SU-DHL-6 (cell line): Measurements from ENCODE around the gene CLEC3A.

Source experiments
- H2AFZ ChIP-seq: fragments of 200-600 bp; sonication (generic); 2 replicates; pipeline ENCODE4 v1.6.1; 2014; ENCODE audit warnings: low read depth, mild to moderate bottlenecking, moderate library complexity, mixed read lengths, antibody characterized with exemption, low read length; ENCODE audit not compliant: severe bottlenecking
- H3F3A ChIP-seq: fragments of 200-600 bp; shearing (Covaris generic); 2 replicates; pipeline ENCODE4 v1.6.0; 2016; ENCODE audit warnings: antibody characterized with exemption, mild to moderate bottlenecking; ENCODE audit not compliant: insufficient read depth
- H3K27ac ChIP-seq: fragments of 200-600 bp; sonication (generic); 2 replicates; pipeline ENCODE4 v1.5.1; 2016; ENCODE audit warnings: low read depth, mild to moderate bottlenecking, low read length, moderate library complexity, mixed read lengths
- H3K27me3 ChIP-seq: fragments of 200-600 bp; sonication (generic), shearing (Covaris generic); 2 replicates; pipeline ENCODE4 v1.6.0; 2014; ENCODE audit warnings: mild to moderate bottlenecking, low read length
- H3K36me3 ChIP-seq: fragments of 200-600 bp; sonication (generic); 2 replicates; pipeline ENCODE4 v1.6.1; 2014; ENCODE audit warnings: mild to moderate bottlenecking, low read length, mixed read lengths
- H3K4me2 ChIP-seq: fragments of 300-600, 200-600 bp; shearing (Covaris generic), sonication (generic); 2 replicates; pipeline ENCODE4 v1.6.0; 2014; ENCODE audit warnings: low read length, low read depth, mild to moderate bottlenecking; ENCODE audit not compliant: poor library complexity, severe bottlenecking
- H3K4me3 ChIP-seq: fragments of 200-600 bp; sonication (generic); 2 replicates; pipeline ENCODE4 v1.5.1; 2014; ENCODE audit warnings: antibody characterized with exemption, low read length, mild to moderate bottlenecking, mixed read lengths; ENCODE audit not compliant: insufficient read depth, poor library complexity, severe bottlenecking
- H3K79me2 ChIP-seq: fragments of 200-600 bp; sonication (generic); 2 replicates; pipeline ENCODE4 v1.6.1; 2014; ENCODE audit warnings: mild to moderate bottlenecking, low read length, moderate library complexity; ENCODE audit not compliant: insufficient read depth
- H3K9ac ChIP-seq: fragments of 200-600 bp; sonication (generic); 2 replicates; pipeline ENCODE4 v1.7.0; 2014; ENCODE audit warnings: mild to moderate bottlenecking, low read length
- H3K9me2 ChIP-seq: fragments of 200-600 bp; sonication (generic); replicated peaks from 2 replicates; pipeline ENCODE4 v1.6.1; 2014; ENCODE audit warnings: low read length; ENCODE audit not compliant: insufficient read depth
- H3K9me3 ChIP-seq: fragments of 200-600 bp; sonication (generic); 2 replicates; pipeline ENCODE4 v1.6.1; 2014; ENCODE audit warnings: low read length, mixed read lengths; ENCODE audit not compliant: insufficient read depth
- H4K20me1 ChIP-seq: fragments of 200-600 bp; sonication (generic); 2 replicates; pipeline ENCODE4 v1.6.1; 2014; ENCODE audit warnings: low read depth, mild to moderate bottlenecking, antibody characterized with exemption, low read length, moderate library complexity, mixed read lengths
- EZH2phosphoT487 ChIP-seq: fragments of 200-600 bp; sonication (generic), shearing (Covaris generic); conservative IDR thresholded peaks from 2 replicates; pipeline ENCODE4 v1.6.1; 2018; ENCODE audit warnings: mild to moderate bottlenecking, antibody characterized with exemption, low read length, moderate library complexity, mixed read lengths
- TF ChIP-seq, protein P1 (sequence below): fragments of 200-600 bp; sonication (generic); IDR thresholded peaks from one replicate; pipeline ENCODE4 v1.5.1; 2017; ENCODE audit warnings: antibody characterized with exemption, mild to moderate bottlenecking, low read length, moderate library complexity; ENCODE audit not compliant: insufficient read depth, poor library complexity, severe bottlenecking

Gene CLEC3A

DNA sequence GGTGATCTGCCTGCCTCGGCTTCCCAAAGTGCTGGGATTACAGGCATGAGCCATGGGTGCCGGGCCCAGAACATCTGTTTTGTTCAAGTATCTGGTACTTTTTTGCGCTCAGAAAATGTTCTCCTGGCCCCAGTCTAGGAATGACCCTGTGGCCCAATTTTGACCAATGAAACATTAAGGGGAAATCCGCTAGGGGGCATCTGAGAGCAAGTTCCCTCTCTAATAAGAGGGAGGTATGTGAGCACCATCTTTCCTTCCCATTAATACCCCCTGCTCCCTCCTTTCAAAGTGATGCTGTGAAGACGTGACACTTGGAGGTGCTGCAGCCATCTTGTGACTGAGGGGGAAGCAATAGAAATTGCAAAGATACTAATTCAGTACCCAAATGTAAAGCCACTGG lies 16.5 kb upstream of the CLEC3A start:
- no peak for TF ChIP-seq EZH2phosphoT487
- TF ChIP-seq, protein P1, sequence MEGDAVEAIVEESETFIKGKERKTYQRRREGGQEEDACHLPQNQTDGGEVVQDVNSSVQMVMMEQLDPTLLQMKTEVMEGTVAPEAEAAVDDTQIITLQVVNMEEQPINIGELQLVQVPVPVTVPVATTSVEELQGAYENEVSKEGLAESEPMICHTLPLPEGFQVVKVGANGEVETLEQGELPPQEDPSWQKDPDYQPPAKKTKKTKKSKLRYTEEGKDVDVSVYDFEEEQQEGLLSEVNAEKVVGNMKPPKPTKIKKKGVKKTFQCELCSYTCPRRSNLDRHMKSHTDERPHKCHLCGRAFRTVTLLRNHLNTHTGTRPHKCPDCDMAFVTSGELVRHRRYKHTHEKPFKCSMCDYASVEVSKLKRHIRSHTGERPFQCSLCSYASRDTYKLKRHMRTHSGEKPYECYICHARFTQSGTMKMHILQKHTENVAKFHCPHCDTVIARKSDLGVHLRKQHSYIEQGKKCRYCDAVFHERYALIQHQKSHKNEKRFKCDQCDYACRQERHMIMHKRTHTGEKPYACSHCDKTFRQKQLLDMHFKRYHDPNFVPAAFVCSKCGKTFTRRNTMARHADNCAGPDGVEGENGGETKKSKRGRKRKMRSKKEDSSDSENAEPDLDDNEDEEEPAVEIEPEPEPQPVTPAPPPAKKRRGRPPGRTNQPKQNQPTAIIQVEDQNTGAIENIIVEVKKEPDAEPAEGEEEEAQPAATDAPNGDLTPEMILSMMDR: no peak
- no peak overlapping the region for H3K4me3 ChIP-seq
- no peaks in the 10 kb centered on the region for H3K36me3 ChIP-seq
- H2AFZ ChIP-seq: no peak overlapping the region
- no peaks in the 10 kb centered on the region for H3K27me3 ChIP-seq
- H3K4me2 ChIP-seq: no peak overlapping the region
- H3K79me2 ChIP-seq: no peaks in the 10 kb centered on the region
- H4K20me1 ChIP-seq: no peaks in the 10 kb centered on the region
- H3F3A ChIP-seq: no peaks in the 10 kb centered on the region
- H3K9ac ChIP-seq: no peak overlapping the region
- no peaks in the 10 kb centered on the region for H3K9me2 ChIP-seq
- no peaks in the 10 kb centered on the region for H3K9me3 ChIP-seq
- no peak overlapping the region for H3K27ac ChIP-seq

DNA sequence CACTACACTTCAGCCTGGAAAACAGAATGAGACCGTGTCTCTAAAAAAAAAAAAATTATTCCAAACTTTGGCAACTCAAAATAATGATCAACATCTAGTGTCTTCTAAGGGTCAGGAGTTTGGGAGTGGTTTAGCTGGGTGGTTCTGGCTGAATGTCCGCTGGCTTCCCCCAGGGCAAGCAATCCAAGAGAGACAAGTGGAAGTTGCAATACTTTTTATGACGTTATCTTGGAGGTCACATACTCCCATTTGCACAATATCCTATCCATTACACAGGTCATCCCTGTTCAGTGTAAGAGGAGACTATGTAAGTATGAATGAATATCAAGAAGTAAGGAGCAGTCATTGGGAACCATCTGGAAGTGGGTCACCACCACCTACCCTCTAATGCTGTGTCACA lies 15.2 kb upstream of the CLEC3A start:
- no peak overlapping the region for H2AFZ ChIP-seq
- H3K9me2 ChIP-seq: no peaks in the 10 kb centered on the region
- H3K9ac ChIP-seq: no peak overlapping the region
- no peaks in the 10 kb centered on the region for H3F3A ChIP-seq
- no peaks in the 10 kb centered on the region for H4K20me1 ChIP-seq
- no peak overlapping the region for H3K4me2 ChIP-seq
- no peaks in the 10 kb centered on the region for H3K9me3 ChIP-seq
- no peak overlapping the region for H3K27ac ChIP-seq
- no peak overlapping the region for H3K4me3 ChIP-seq
- TF ChIP-seq, protein P1: no peak
- no peaks in the 10 kb centered on the region for H3K79me2 ChIP-seq
- H3K27me3 ChIP-seq: no peaks in the 10 kb centered on the region
- no peaks in the 10 kb centered on the region for H3K36me3 ChIP-seq

DNA sequence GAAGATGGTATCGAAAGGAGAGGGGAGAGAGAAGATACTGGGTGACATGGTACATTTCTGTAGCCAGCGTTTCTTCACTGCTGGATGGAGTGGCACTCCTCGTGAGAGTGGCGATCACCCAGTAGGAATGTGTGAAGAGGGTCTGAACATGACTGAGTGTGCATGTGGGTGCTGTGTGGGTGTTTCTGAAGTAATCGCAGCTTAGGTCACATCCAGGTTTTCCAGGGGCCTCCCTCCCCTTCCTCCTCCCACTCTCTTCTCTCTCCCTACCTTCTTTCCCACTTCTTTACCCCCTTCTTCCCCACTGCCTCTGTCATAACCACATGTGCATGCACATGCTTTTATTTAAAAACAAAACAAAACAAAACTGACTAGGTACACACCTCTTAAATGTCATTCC lies 1.8 kb downstream of the CLEC3A start:
- Histone ChIP-seq H3K27ac (no peak overlapping the region), H4K20me1 (no peaks in the 10 kb centered on the region), H3K36me3 (no peaks in the 10 kb centered on the region), H3K4me3 (no peak overlapping the region), H3K9me3 (no peaks in the 10 kb centered on the region), H3F3A (no peaks in the 10 kb centered on the region), H2AFZ (no peak overlapping the region), H3K79me2 (no peaks in the 10 kb centered on the region), H3K9me2 (no peaks in the 10 kb centered on the region), H3K4me2 (no peak overlapping the region), H3K9ac (no peak overlapping the region), H3K27me3 (no peaks in the 10 kb centered on the region)
- TF ChIP-seq, protein P1: no peak
- TF ChIP-seq EZH2phosphoT487: no peak

DNA sequence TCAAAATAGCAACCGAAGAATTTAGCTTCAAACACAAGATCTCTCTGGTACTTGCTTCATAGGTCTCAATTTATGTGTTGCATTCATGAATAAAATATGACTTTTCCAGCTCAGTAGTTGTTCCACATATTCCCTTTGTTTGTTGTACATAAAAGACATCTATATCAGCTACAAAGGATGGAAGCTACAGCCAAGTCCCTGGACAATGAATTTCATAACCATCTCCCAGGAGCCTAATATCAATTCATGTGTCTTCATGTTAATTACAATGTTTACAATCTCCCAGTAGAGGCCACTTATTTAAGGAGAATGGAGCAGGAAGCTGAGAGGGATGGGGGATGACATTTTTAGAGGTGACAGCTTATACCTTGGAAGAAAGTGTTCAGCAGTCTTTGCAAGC lies 3.3 kb downstream of the CLEC3A start:
- no peak overlapping the region for H3K9ac ChIP-seq
- no peaks in the 10 kb centered on the region for H4K20me1 ChIP-seq
- H2AFZ ChIP-seq: no peak overlapping the region
- H3K79me2 ChIP-seq: no peaks in the 10 kb centered on the region
- no peaks in the 10 kb centered on the region for H3F3A ChIP-seq
- no peaks in the 10 kb centered on the region for H3K36me3 ChIP-seq
- no peak overlapping the region for H3K4me2 ChIP-seq
- no peaks in the 10 kb centered on the region for H3K9me2 ChIP-seq
- TF ChIP-seq, protein P1: no peak
- TF ChIP-seq EZH2phosphoT487: no peak
- no peaks in the 10 kb centered on the region for H3K27me3 ChIP-seq
- no peaks in the 10 kb centered on the region for H3K9me3 ChIP-seq
- H3K4me3 ChIP-seq: no peak overlapping the region
- no peak overlapping the region for H3K27ac ChIP-seq
